ENCODE results near the gene SLC7A4. TPM values are rescaled to one million over a fixed set of nuclear protein-coding genes. Genes with fewer than 3 reads are reported as not detected.
"Not testable (repeated sequence)": the region's sequence is repeated elsewhere in the genome, so short reads cannot be mapped to it uniquely, and the experiment has no call there.

Gene SLC7A4, protein sequence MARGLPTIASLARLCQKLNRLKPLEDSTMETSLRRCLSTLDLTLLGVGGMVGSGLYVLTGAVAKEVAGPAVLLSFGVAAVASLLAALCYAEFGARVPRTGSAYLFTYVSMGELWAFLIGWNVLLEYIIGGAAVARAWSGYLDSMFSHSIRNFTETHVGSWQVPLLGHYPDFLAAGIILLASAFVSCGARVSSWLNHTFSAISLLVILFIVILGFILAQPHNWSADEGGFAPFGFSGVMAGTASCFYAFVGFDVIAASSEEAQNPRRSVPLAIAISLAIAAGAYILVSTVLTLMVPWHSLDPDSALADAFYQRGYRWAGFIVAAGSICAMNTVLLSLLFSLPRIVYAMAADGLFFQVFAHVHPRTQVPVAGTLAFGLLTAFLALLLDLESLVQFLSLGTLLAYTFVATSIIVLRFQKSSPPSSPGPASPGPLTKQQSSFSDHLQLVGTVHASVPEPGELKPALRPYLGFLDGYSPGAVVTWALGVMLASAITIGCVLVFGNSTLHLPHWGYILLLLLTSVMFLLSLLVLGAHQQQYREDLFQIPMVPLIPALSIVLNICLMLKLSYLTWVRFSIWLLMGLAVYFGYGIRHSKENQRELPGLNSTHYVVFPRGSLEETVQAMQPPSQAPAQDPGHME
- polyA plus RNA-seq: under 1 TPM; 0.25 to 0.49 (median 0.34) TPM

DNA sequence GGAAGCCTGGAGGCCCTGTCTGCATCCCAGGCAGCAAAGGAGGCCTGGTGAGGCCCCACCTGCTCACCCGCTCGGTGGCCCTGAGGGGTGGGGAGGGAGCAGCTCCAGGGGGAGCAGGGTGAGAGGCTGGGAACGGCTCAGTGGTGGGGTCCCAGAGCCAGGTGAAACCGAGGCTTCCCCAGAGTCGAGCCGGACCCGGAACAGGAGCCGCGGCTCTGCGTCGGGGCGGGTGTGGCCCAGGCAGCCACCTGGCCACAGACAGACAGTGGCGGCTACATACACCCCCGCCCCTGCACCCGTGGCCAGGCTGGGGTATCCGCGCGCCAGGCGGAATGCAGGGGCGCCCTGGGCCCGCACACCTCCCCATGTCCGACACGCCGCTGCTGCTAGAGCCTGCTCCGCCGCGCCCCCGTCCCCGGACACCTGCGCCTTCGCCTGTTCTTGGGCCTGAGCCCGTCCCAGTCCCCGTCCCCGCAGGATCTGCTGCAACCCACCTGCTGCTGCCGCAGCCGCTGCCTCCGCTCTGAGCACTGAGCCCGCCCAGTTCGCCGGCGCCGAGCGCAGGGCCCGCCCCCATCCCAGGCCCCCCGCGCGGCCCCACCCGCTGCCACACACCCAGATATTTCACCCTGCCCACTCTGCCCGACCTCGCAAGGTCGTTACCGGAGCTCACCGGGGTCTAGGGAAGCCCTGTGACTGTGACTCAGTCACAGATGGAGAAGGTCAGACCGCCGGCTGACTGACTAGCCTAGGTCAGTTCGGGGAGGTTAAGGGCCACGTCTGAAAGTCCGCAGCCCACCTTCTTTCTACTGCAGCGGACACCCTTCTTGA, at the start of gene SLC7A4:
Gene SLC7A4 (minus strand): TSS at position 525 of the 831 bp plus-strand sequence. CDS start 749 bp downstream, outside the sequence.
- H3K27ac ChIP-seq (ENCODE audit: low read depth, low read length): no peak within 1 kb of the TSS
- 7 to 8% (median 7%) methylated on average over 52 to 59 of the region's 59 CpGs for WGBS, 3 donors

DNA sequence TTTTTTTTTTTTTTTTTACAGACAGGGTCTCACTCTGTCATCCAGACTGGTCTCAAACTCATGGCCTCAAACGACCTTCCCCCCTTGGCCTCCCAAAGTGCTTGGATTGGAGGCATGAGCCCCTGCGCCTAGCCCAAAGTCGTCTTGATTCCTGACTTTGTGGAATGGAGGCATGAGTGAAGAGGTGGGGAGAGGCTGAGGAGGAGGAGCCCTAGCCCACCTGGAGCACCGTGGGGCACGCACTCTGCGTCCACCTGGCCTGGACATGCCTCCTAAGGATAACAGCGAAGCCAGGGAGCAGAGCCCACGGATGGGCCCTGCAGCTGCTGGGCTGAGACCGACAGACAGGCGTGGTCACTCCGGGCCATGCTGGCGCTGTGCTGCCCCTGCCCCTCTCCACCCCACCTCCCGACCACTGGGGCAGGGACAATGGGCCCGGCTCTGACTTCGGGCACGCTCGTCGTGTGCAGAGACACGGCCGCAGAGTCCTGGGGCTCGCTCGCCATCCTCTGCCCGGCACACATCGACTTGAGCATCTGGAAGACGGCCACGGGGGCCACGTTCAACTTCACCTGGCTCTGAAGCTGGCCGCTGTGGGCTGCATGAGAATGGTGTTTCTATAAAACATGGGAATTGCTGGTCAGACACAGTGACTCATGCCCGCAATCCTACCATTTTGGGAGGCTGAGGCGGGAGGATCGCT, 48.2 kb upstream of the SLC7A4 start:
- H3K27ac ChIP-seq (ENCODE audit: low read depth, low read length): no peak overlapping the region
- 90 to 92% (median 91%) methylated on average over 29 to 31 of the region's 31 CpGs for WGBS, 3 donors

DNA sequence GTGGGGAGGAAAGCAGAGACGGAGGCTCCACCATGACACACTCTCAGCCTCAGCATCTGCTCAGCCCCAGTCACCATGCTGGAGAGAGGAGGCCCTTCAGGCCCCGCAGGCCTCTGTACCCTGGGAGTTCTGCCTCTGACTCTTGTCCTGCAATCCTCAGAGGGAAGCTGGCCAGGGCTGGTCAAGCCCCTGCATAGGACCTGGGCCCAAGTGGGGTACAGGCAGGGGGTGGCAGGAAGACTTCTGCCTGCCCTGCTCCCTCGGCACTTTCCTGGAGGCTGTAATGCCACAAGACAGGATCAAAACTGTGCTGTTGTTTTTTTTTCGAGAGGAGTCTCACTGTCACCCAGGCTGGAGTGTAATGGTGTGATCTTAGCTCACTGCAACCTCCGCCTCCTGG, 47.1 kb upstream of the SLC7A4 start:
- H3K27ac ChIP-seq (ENCODE audit: low read depth, low read length): no peak overlapping the region
- WGBS, 3 donors: 82 to 94% (median 85%) methylated on average over 5 of the region's 5 CpGs

DNA sequence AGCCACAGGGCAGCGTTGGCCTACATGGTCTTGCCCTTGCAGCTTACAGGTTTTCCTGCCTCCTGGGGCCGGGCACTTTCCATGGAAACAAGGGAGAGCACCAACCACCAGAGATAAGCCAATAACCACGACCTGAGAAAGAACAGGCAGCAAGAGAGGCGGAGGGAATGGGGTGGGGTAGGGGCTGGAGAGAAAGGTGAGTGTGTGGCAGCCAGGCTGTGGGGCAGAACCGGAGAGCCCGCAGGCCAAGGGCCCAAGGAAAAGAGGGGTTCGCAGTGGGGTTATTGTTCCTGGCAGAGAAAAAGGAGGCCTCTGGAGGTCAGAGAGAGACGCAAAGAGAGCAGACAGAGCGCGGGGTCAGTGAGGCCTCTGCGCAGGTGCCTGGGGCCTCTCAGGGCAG, 46.6 kb upstream of the SLC7A4 start:
- WGBS, 3 donors: 81 to 87% (median 83%) methylated on average over 11 of the region's 11 CpGs
- no peak overlapping the region for H3K27ac ChIP-seq (ENCODE audit: low read depth, low read length)

DNA sequence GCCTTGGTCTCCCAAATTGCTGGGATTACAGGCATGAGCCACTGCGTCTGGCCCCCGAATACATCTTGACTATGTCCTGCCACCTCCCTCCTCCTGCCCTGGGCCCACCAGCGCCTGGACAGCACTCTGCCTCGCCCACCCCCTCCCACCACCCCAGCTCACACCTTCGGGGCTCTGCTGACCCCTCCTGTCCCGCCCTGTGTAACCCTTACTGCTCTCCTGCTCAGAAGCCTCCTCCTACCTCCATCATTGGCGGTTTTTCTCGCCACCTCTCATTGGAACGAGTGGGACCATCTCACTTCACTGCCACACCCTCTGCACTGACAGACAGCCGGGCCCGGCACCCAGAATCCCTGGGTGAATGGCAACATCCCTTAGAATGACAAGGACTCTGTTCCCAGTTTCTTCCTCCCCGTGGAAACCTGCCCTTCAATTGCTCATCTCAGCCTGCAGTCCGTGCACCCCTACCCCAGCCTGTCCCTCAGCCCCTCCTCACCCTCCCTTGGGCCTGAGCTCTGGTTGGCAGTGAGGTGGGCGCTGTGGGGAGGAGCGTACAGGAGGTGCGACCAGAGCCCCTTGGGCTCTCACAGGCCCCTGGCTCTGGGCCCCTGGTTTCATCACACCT, 45.6 kb upstream of the SLC7A4 start:
- H3K27ac ChIP-seq (ENCODE audit: low read depth, low read length): no peak overlapping the region
- WGBS, 3 donors: 77 to 80% (median 80%) methylated on average over 14 to 16 of the region's 16 CpGs

DNA sequence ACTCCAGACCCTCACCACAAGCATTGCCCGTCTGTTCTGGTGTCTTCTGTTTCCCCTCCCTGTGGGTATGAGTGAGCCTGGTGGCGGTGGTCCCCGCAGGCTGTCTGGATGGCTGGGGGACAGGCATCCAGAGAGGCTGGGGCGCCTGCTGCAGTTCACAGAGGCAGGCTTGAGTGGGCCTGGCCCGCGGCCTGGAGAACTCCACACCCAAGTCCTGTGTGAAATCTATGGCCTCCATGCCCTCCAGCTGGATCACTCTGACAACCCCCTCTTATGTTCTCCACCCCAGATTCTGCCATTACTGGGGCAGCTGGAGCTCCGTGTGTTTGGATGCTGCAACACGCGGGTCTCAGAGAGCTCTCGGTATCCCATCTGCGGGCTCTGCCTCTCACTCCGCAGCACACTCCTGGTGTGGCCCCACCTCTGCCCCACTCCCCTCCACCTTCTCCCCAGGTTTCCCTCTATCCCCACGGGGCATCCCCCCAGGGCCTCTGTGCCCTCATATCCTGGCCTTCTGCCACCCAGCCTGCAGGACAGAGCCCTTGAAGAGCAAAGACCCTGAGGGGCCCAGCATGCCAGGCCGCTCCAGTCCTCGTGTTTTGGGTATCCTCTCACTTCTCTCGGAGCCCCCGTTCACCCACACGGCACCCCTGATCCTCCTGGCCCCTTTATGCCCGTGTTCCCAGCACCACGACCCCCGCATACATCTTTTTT, 44.7 kb upstream of the SLC7A4 start:
- 83 to 87% (median 85%) methylated on average over 20 to 21 of the region's 21 CpGs for WGBS, 3 donors
- no peak overlapping the region for H3K27ac ChIP-seq (ENCODE audit: low read depth, low read length)

DNA sequence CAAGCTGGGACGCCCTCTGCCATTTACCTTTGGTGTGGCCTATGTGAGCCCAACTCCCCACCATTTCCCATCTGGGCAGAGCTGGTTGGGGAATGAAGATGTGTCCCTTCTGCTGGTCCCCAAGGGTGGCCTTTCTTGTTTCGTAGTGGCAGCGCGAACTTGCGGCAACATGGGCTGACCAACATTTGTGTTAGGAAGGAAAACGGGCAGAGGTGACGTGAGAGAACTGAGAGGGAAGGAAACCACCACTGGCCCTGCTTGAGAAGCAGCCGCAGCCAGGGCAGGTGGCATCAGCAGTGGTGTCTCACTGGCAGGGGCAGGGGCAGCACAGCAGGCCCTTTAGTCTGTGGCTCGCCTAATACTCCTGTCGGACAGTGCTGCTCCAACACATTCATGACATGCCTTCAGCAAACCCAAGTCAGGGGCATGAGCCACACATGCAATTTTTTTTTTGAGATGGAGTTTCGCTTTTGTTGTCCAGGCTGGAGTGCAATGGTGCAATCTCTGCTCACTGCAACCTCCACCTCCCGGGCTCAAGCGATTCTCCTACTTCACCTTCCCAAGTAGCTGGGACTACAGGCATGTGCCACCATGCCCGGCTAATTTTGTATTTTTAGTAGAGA, 43.3 kb upstream of the SLC7A4 start:
- no peak overlapping the region for H3K27ac ChIP-seq (ENCODE audit: low read depth, low read length)
- 86 to 90% (median 87%) methylated on average over 14 of the region's 14 CpGs for WGBS, 3 donors

DNA sequence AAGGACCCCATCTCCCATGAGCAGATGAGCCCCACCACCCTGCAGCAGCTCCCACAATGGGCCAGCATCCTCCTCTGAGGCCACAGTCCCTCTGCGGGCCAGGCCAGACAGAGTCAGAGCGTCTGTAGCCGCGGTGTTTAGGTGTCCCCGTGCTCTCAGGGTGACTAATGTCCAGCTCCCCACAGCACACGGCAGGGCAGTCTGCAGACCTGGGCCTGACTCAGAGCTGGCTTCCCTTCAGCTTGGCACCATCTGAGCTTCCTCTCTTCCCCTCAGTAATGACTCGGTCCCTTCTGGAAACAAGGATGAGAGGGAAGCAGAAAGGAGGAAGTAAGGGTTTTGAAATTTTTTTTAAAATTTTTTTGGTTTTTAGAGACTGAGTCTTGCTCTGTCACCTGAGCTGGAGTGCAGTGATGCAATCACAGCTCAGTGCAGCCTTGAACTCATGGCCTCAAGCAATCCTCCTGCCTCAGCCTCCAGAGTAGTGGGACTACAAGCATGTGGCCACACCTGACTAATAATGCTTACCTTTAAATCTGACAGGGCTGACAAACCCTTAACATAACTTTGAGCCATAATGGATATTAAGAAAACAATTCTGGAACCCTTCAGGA, 41.8 kb upstream of the SLC7A4 start:
- 47 to 76% (median 50%) methylated on average over 7 of the region's 7 CpGs for WGBS, 3 donors
- no peak overlapping the region for H3K27ac ChIP-seq (ENCODE audit: low read depth, low read length)

DNA sequence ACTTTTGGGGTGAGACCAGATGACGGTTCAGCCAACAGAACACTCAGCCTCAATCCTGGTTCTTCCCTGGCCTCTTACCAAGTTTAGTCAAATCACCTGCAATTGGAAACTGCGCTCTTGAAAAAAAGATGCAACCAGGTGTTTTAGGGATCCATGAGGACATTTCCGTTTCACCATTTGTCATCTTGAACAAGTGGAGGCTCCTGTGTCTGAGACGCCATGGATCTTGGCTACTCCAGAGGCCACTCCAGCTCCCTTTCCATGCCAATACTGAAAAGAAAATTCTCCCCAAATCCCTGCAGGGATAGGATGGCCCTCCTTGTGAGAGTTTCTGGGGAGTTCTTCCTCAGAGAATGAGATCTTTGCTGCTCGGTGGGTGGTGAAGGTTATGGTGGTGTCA, 41.1 kb upstream of the SLC7A4 start:
- 89 to 95% (median 90%) methylated on average over 5 of the region's 5 CpGs for WGBS, 3 donors

DNA sequence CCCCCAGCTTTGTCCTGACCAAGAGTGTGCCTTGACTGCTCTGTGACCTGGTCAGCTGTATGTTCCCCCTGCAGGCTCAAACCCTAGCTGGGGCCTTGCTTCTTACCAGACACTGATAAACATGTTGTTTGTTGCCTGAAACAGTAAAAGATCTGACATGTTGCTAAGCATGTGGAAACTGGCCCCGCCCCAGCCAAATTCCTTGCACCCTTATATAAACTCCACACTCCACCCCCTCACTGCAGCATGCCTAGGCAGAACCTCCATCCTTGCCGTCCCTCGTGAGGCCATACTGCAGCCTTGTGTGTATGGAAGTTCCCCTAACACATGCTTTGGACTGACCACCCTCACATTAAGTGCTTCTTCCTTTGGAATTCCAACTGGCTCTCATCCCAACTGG, 40.7 kb upstream of the SLC7A4 start:
- WGBS, 3 donors: 75 to 89% (median 78%) methylated on average over 3 of the region's 3 CpGs
- no peak overlapping the region for H3K27ac ChIP-seq (ENCODE audit: low read depth, low read length)

More for the DNA sequence above, 41.1 kb upstream of the SLC7A4 start:
- no peak overlapping the region for H3K27ac ChIP-seq (ENCODE audit: low read depth, low read length)

DNA sequence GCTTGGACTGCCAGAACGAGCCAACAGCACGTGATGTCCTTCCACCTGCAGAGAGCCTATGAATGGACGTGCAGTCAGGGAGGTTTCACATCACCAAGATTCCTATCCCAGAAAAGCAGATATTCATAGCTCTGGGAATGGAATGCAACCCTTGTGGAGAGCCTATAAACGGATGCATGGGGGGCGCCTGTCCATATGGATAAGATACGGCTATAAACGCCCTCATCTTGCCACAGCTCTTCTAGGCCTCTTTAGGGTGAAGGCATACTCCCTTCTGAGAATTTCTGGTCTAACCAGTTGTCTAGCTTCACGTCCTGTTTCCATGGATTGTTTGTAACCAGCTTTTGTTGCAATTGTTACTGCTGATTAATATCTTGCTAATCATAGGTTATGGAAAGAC, 39.4 kb upstream of the SLC7A4 start:
- 76 to 82% (median 80%) methylated on average over 8 of the region's 8 CpGs for WGBS, 3 donors
- H3K27ac ChIP-seq (ENCODE audit: low read depth, low read length): not testable (repeated sequence)

DNA sequence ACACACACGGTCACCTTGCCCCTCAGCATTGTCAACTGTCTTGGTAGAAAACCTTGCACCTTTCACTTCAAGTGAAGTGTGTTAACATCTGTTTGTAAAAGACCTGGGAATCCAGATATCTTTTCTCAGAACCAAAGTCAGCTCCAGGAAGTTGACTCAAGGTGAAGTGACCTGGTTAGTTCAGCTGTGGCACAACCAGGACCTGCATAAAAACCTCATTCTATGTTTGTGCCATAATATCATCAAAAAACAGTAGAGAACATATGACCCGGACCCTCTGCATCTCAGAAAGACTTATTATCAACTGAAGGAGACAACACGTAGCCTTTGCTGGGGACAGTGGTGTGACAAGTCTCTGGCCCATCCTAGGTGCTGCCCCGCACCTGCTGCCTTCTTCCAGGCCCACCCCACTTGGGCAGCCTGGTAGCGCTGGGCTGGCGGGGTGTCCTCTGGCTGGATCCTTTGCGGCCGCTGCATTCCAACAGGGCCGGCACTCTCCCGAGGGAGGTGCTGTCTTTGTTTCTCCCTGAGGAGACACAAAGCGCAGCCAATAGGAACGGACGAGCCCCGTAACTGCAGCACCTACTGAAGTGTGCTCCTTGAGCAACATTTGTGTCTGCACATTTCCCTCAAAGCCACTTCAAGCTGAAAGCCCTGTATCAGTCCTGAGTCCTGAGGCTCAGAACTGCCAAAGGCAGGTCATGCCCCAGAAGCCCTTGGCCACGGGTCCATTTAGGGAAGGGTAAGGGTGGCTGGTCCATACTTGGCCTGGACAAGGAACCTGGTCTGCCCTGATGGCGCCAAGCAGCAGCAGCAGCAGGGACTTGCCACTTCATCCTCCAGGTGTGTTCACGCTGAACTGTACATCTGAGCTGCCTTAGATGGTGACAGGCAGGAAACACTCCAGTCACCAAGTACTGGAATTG, 38.6 kb upstream of the SLC7A4 start:
- WGBS, 3 donors: 83 to 88% (median 87%) methylated on average over 17 of the region's 17 CpGs
- no peak overlapping the region for H3K27ac ChIP-seq (ENCODE audit: low read depth, low read length)

DNA sequence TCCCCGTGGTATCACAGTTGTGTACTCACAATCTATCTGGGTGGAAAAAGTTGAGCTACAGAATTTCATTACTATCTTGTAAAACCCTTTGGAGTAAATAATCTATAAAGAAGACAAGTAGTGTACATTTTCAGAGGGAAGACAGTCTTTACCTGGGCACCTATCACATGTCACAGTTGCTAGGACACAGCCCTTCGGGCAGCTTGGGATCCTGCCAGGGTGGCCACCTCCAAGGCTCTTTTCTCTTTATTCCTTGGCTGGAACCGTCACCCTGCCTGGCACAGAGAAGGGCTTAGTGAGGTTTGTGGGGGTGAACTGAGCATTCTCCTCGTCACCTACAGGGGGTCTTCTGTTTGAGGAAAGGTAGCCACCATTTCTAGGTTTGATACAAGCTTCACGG, 37.0 kb upstream of the SLC7A4 start:
- H3K27ac ChIP-seq (ENCODE audit: low read depth, low read length): no peak overlapping the region
- 36 to 66% (median 66%) methylated on average over 5 of the region's 5 CpGs for WGBS, 3 donors

DNA sequence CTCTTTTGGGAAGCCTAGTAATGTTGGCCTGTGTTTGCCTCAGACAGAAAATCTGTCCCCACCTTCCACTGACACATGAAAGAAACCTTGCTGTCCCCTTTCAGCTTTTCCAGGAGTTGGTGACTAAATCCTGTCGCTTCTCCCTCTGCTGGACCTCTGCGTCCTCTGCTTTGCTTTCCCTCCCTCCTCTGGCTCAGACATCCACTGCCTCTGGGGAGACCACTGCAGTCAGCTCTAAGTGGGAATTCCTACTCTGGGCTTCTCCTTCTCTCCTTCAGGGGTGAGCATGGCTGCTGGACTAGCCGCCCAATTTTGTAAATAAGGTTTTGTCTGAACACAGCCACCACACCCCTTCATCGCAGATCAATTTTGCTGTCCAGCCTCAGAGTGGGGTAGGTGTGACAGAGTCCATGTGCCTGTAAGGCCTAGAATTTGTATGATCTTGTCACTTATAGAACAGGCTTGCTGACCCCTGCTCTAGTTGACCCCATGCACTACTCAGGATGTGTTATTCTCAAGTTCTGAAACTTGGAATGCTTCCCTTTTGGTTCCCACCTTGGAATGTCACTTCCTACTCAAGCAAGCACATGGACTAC, 36.4 kb upstream of the SLC7A4 start:
- WGBS, 3 donors: 67 to 77% (median 68%) methylated on average over 4 of the region's 4 CpGs

DNA sequence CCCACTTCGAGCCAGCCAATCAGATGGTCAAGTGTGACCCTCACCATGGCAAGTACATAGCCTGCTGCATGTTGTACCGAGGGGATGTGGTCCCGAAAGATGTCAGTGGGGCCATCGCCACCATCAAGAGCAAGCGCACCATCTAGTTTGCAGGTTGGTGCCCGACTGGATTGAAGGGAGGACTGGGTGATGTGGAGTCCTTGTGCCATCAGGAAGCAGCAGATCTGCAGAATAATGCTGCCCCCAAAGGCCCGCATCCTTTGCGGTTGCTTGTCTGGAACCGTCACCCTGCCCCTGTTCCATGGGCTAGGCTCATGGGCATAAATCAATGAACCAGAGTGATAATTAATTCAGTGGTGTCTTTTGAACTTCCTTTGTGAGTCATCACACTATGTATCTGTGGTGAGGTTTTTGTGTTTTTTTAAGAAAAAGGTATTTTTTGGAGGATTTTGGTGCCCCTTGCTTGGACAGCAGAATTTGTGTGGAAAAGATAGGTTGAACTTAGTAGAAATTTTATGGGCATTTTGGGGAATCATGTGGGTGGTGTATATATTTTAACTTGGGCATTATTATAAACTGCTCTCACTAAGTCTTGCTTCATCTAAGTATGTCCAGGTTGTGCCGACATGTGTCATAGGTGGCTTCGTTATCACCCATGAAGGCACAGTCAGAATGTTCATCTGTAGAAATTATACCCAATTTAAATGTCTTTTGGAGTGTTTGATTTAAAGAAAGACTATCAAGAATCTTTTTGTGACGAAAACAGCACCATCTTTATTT, 35.7 kb upstream of the SLC7A4 start:
- 90 to 91% (median 91%) methylated on average over 12 of the region's 12 CpGs for WGBS, 3 donors
- no peak overlapping the region for H3K27ac ChIP-seq (ENCODE audit: low read depth, low read length)

More for the DNA sequence above, 36.4 kb upstream of the SLC7A4 start:
- no peak overlapping the region for H3K27ac ChIP-seq (ENCODE audit: low read depth, low read length)

Data from adipose tissue (tissue), 3 donors.